ENCODE measurements around the gene KRTAP4-1.
"Not testable (repeated sequence)": the region's sequence is repeated elsewhere in the genome, so short reads cannot be mapped to it uniquely, and the experiment has no call there.

The KRTAP4-1 gene

GRCh38 chr17:41184480-41184961 is at the start of gene KRTAP4-1:
Gene KRTAP4-1, minus strand, starts transcription at chr17:41184911. Its CDS starts 57 bp downstream, at chr17:41184854.
- DNase-seq, result no peak

- not testable (repeated sequence) for DNase-seq
Measured at GRCh38 chr17:41232399-41233105, 47.8 kb upstream of the KRTAP4-1 start, which contains the start of gene KRTAP9-3. Gene KRTAP9-3, plus strand, starts transcription at chr17:41232449. Its CDS starts 53 bp downstream, at chr17:41232502.

- no peak for DNase-seq
Measured at GRCh38 chr17:41231731-41232130, 47.0 kb upstream of the KRTAP4-1 start.

- DNase-seq, result no peak
Measured at GRCh38 chr17:41230094-41230493, 45.4 kb upstream of the KRTAP4-1 start.

GRCh38 chr17:41226598-41227095 is 41.9 kb upstream of the KRTAP4-1 start, which contains the start of gene KRTAP9-2:
Gene KRTAP9-2, plus strand, starts transcription at chr17:41226648. Its CDS starts 7 bp downstream, at chr17:41226655.
- not testable (repeated sequence) for DNase-seq

GRCh38 chr17:41226051-41226450 is 41.3 kb upstream of the KRTAP4-1 start:
- no peak for DNase-seq

GRCh38 chr17:41223821-41224220 is 39.1 kb upstream of the KRTAP4-1 start:
- DNase-seq, result no peak

- no peak for DNase-seq
Measured at GRCh38 chr17:41215681-41216080, 31.0 kb upstream of the KRTAP4-1 start.

GRCh38 chr17:41212524-41213169 is 27.9 kb upstream of the KRTAP4-1 start:
- DNase-seq, result peak; percentile 70

- DNase-seq, result peak; percentile 82
Measured at GRCh38 chr17:41211845-41212466, 27.2 kb upstream of the KRTAP4-1 start.

GRCh38 chr17:41199421-41200078 is 14.8 kb upstream of the KRTAP4-1 start:
- DNase-seq, result peak; percentile 58

- no peak for DNase-seq
Measured at GRCh38 chr17:41196068-41196467, 11.4 kb upstream of the KRTAP4-1 start.

- DNase-seq, result no peak
Measured at GRCh38 chr17:41190328-41190727, 5.6 kb upstream of the KRTAP4-1 start.

- DNase-seq, result not testable (repeated sequence)
Measured at GRCh38 chr17:41189837-41190318, 5.2 kb upstream of the KRTAP4-1 start, which contains the start of gene KRTAP9-1. Gene KRTAP9-1, plus strand, starts transcription at chr17:41189887. Its CDS starts 0 bp downstream, at chr17:41189887.

- no peak for DNase-seq
Measured at GRCh38 chr17:41186872-41187271, 2.2 kb upstream of the KRTAP4-1 start.

GRCh38 chr17:41185001-41185400 is 290 bp upstream of the KRTAP4-1 start:
- DNase-seq, result no peak

- no peak for DNase-seq
Measured at GRCh38 chr17:41178843-41179616, 5.7 kb downstream of the KRTAP4-1 start.

- no peak for DNase-seq
Measured at GRCh38 chr17:41178341-41178740, 6.4 kb downstream of the KRTAP4-1 start.

- DNase-seq, result no peak
Measured at GRCh38 chr17:41177727-41178271, 6.9 kb downstream of the KRTAP4-1 start, which contains the start of gene KRTAP4-2. Gene KRTAP4-2, minus strand, starts transcription at chr17:41178221. Its CDS starts 57 bp downstream, at chr17:41178164.

GRCh38 chr17:41176744-41177387 is 7.8 kb downstream of the KRTAP4-1 start:
- no peak for DNase-seq

GRCh38 chr17:41171886-41172285 is 12.8 kb downstream of the KRTAP4-1 start:
- DNase-seq, result no peak
